NCI-H2196 treated with DMSO at 0.1 percent for 48 hours (cell line): ENCODE measurements around the gene HKDC1.
"Not testable (repeated sequence)": the region's sequence is repeated elsewhere in the genome, so short reads cannot be mapped to it uniquely, and the experiment has no call there.

ENCODE experiments used
- DNase-seq: peaks from one replicate; lab custom pipeline; 2025; ENCODE audit not compliant: unreplicated experiment; lab: John Stamatoyannopoulos, UW

Gene HKDC1, protein sequence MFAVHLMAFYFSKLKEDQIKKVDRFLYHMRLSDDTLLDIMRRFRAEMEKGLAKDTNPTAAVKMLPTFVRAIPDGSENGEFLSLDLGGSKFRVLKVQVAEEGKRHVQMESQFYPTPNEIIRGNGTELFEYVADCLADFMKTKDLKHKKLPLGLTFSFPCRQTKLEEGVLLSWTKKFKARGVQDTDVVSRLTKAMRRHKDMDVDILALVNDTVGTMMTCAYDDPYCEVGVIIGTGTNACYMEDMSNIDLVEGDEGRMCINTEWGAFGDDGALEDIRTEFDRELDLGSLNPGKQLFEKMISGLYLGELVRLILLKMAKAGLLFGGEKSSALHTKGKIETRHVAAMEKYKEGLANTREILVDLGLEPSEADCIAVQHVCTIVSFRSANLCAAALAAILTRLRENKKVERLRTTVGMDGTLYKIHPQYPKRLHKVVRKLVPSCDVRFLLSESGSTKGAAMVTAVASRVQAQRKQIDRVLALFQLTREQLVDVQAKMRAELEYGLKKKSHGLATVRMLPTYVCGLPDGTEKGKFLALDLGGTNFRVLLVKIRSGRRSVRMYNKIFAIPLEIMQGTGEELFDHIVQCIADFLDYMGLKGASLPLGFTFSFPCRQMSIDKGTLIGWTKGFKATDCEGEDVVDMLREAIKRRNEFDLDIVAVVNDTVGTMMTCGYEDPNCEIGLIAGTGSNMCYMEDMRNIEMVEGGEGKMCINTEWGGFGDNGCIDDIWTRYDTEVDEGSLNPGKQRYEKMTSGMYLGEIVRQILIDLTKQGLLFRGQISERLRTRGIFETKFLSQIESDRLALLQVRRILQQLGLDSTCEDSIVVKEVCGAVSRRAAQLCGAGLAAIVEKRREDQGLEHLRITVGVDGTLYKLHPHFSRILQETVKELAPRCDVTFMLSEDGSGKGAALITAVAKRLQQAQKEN

DNA sequence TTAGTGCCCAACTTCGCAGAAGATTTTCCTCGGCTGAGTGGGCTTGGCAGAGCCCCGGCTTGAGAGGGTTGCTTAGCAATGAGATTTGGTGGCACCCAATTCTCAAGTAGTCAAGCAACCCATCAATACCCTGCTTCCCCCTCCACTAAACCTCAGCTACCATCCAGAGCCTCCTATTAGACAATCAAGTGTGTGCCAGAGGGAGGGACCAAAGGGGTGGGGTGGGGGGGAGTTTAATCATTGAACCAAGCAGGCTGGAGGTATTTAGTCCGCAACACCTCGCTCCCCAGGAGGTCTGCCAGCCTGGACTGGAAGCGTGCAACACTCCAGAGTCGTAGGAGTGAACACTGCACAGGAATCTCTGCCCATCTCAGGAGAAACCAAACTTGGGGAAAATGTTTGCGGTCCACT lies at the start of gene HKDC1:
Gene HKDC1 (plus strand): TSS at position 292 of the 411 bp plus-strand sequence. CDS start 104 bp downstream, at position 396.
- no peak for DNase-seq

DNA sequence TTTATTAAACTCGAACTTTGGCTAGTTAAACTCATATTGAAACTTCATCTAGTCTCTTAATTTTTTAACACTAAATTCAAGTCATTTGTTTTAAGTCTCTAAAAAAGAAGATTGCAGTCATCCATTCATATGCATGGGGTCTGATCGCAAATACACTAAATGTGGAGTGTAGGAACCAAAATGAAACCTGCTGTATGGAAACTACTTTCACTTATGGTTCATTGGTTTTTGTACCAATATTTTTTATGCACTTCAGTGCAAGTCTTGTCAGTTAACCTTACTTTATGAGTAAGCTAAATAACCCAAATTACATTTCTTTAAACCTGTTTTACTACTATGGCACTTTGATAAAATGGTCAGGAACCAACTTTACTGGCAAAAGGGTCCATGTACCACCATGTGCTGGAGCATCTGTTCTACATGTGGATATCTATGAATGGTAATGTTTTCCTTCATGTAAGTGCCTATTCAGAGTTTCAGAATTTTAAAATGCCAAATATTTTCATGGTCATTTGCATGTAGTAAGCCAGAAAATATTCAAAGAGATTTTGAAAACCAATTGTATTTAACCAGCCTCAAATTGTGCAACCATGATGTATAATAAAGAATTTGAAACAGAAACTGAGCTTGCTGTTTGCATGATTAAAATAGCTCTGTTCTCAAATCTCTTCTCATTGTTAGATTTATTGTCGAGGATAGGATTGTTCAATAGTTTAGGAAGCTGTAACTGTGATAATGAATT lies 47.7 kb upstream of the HKDC1 start:
- no peak for DNase-seq

DNA sequence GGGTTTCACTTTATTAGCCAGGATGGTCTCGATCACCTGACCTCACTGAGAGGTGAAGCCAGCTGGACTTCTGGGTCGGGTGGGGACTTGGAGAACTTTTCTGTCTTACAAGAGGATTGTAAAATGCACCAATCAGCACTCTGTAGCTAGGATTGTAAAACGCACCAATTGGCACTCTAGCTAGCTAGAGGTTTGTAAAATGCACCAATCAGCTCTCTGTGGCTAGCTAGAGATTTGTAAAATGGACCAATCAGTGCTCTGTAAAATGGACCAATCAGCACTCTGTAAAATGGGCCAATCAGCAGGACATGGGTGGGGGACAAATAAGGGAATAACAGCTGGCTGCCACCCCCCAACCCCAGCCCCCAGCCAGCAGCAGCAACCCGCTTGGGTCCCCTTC lies 44.8 kb upstream of the HKDC1 start:
- DNase-seq, result not testable (repeated sequence)

DNA sequence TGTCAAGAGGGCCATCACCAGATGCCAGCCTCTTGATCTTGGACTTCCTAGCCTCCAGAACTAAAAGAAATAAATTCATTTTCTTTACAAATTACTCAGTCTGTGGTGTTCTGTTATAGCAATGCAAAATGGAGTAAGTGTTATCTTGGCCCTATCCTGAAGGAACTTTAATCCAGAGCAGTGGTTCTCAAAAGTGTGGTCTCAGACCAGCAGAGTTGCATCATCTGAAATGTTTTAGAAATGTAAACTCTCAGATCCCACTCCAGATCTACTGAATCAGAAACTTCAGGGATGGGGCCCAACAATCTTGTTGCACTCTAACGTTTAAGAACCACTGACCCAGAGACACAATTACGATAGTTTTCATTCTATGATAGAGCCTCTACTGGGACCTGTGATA lies 43.3 kb upstream of the HKDC1 start:
- no peak for DNase-seq

DNA sequence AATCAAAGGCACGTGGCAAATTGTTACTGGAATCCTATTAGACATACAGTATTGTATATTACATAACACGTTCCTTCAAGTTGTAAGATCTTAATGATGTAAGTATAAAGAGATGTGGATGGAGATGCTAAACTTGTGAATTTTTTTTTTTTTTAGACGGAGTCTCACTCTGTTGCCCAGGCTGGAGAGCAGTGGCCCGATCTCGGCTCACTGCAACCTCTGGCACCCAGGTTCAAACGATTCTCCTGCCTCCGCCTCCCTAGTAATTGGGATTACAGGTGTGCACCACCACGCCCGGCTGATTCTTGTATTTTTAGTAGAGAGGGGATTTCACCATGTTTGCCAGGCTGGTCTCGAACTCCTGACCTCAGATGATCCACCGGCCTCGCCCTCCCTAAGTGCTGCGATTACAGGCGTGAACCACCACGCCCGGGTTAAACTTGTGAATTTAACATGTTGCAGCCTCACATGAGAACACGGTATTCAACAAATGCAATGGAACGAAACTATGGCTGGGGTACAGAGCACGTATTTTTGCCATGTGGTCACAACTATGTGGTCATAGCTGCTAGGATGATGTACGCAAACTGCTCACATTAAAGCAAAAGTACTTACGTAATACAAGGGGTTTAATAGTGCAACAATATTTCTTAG lies 40.9 kb upstream of the HKDC1 start:
- peak; percentile 19 for DNase-seq

DNA sequence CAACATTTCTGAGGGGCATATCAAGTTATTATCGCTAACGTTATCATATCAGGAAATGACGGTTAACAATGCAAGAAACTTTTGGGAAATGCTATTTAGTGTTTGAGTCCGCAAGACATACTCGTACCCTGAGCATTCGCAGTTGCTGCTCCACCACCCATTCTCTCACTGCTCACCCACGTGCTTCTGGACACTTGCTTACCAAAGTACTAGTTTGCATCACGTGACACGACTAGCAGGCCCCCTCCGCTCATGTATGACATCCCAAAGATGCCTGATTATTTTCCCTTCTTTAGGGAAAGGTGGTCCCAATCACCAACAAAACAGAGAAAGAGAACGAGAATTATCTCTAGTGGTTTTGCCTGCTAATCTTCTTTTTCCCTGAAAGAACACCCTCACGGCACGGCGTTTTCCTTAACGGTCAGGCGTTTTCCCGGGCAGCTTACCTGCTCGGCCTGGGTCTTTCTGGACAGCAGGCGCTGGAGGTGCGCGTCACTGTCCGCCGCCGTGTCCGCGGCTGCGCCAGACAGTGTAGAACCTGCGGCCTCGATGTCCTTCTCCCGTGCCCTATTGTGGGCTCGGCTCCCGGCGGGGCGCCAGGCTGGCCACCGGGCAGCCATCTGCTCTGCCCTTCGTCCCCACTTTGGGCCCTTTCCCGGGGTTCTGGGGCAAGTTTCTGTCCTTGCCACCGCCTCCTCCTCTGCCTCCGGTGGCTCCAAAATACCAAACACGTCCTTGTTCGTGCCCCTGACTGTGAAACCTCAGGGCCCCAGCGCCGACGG lies 40.2 kb upstream of the HKDC1 start, which contains the start of gene SUPV3L1:
Gene SUPV3L1 (plus strand): TSS at position 492 of the 782 bp plus-strand sequence. CDS start 58 bp downstream, at position 550.
- peak; percentile 72 for DNase-seq

DNA sequence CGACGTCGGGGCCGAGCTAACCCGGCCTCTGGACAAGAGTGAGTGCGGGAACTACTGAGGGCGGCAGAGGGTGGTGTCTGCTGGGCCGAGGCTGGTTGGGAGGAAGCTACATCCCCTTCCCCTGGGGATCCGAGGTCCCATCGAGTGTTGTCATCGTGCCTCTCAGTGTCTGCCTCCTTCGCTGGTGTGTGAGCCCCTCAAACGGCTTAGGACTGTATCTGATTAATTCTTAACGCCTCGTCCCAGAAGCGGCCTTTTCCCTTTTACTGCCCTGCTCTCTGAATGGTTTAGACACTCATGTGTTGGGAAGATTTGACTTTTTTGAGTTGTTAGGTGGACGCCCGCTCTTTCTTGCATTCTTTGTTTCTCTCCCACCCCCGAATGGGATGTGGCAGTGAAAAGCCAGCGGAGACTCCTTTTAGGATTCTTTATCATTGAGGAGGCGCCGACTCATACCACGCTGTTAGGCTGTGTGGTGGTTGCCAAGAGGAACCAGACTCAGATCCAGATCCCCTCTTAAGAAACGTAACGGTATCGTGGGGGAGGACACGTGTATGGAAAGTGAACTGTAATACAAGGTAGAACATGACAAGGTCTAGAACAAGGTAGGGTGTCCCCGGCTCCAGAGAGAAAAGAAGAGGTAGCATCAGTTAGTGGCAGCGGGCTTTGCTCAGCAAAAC lies 39.5 kb upstream of the HKDC1 start:
- DNase-seq, result no peak

DNA sequence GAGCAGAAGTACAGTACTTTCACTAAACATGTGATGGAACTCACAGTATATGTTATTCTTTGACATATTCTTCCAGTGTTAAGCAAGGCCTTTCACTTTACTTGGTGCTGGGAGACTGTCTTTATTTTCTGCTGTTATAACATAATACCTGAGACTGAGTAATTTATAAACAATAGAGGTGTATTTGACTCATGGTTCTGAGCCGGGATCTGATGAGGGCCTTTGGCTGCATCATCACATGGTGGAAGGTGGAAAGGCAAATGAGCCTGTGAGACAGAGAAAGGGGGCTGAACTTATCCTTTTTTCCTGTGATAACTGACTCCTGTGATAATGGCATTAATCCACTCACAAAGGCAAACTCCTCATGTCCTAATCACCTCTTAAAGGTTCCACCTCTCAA lies 38.7 kb upstream of the HKDC1 start:
- no peak for DNase-seq

DNA sequence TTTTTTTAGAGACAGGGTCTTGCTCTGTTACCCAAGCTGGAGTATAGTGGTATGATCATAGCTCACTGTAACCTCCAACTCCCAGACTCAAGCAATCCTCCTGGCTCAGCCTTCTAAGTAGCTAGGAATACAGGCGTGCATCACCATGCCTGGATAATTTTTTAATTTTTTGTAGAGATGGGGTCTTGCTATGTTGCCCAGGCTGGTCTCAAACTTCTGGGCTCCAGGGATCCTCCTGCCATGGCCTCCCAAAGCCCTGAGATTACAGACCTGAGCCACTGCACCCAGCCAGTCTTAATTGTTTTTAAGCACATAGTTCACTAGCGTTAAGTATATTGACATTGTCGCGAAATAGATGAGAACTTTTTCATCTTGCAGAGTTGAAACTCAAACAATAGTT lies 38.1 kb upstream of the HKDC1 start:
- no peak for DNase-seq

DNA sequence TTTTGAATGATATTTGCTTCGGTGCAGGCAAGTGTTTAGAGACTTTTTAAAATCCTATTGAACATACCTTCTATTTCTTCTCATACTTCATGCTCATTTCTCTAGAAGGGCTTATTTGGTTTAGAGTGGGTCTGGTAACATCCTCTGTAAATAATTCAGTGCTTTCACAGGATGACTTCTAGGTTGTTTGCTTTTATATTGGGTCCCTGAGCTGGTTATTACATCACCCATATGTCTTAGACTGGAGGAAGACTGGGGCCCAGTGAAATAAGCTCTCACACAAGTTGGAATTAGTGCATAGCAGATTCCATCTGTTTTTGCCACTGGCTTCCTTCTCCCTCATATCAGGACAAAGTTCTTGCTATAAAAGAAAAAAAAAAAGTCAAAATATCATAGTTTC lies 33.6 kb upstream of the HKDC1 start:
- DNase-seq, result no peak

DNA sequence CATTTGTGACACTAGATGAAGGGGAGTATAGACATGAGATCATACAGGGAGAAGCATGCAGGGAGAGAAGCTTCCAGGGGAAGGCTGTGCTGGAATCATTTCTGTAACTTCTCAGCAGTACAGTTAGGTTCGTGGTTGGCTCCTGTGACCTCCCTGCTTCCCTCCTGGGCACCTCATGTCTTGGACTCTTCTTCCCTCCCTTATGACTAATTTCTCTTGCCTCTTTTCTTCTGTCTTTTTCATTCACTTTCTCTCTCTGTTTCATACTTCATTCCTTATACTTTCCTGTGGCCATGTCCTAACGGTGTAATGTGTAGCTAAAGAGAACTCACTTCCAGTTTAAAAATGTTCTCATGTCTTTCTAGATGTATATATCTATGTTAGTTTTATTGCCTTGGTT lies 19.1 kb upstream of the HKDC1 start:
- no peak for DNase-seq

DNA sequence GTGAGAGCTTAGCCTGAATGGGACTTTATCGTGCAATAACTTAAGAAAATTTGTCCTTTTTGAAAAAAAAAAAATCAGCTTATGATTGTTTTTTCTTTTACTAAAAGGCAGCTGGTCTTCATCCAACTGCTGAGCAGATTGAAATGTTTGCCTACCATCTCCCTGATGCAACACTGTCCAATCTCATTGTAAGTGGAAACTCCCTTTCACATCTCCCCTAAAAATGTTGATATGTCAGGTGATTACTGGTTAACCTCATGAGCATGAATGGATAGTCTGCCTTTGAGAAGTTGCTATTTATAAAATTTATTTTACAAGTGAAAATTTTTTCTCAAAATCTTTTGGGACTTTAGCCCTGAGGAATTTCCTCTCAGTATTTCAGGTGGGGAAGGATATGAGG lies 17.8 kb upstream of the HKDC1 start:
- DNase-seq, result no peak

DNA sequence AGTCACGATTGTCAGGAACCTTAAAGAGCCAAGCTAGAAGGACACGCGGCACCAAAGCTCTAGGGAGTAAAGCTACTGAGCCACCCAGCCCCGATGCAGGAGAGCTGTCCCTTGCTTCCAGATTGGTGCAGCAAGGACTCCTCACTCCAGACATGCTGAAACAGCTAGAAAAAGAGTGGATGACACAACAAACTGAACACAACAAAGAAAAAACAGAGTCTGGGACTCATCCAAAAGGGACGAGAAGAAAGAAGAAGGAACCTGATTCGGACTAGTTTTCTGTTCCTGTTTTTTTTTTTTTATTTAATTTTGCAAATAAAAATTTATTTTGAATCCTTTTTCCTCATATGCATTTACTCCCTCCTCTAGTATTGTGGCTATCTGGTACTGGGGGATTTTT lies 11.4 kb upstream of the HKDC1 start:
- no peak for DNase-seq

DNA sequence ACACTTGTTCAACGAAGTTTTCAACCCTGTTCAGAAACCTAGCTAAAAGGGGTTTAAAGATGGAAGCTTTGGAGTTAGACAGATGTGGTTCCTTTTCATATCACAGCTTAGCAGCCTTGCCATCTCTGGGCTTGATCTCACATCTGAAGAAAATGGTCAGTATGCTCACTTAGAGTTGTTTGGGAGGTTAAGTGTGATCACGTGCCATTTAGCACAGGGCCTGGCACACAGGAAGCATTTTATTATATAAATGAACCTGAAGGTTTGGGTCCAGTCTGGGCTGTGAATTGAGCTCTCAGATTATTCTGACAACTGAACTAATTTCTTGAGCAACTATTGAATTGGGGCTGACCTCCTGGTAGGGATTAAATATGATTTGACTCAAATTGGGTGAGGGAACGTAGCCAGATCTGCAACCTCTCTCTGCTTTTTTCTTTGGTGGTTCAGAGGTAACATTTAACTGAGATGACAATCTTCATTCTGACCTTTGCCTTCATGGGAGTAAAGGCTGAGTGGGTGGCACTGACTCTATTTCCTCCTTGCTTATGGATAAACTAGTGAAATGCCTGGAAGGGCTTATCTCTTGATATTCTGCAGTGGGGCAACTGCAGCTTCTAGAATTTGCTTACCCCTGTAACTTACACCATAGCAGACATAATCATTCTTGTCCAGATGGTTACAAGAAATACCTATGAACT lies 10.2 kb upstream of the HKDC1 start:
- no peak for DNase-seq

DNA sequence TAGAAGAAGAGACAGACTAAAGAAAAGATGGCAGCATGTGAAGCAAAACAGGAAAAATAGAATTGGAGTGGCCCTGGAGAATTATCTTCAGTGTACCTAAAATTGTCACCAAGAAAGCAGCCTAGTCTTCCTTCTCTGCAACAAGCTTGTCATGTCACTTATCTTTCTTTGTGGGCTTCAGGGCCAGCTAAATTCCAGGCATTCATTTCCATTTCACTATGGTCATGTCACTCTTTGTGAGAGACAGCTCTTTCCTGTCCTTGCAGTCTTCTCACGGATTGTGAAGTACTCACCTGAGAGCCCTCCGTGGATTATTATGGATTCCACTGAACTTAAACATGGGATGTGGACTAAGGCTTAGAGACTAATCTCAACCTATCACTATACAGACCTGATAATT lies 9.0 kb upstream of the HKDC1 start:
- DNase-seq, result no peak

DNA sequence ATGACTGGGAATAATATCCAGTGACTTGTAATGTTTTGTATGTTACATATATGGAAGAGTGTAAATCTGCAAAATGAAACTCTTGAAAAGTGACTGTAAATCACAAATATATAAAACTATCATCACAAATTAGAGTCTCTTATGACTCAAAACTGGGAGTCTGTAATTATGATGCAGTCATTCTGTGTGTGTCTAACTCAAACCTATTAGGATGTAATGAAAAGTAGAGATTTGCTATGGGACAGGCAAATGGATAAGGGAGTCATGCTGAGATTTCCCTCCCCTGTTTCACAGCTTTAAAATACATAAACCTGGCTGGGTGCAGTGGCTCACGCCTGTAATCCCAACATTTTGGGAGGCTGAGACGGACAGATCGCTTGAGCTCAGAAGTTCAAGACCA lies 8.6 kb upstream of the HKDC1 start:
- DNase-seq, result no peak

DNA sequence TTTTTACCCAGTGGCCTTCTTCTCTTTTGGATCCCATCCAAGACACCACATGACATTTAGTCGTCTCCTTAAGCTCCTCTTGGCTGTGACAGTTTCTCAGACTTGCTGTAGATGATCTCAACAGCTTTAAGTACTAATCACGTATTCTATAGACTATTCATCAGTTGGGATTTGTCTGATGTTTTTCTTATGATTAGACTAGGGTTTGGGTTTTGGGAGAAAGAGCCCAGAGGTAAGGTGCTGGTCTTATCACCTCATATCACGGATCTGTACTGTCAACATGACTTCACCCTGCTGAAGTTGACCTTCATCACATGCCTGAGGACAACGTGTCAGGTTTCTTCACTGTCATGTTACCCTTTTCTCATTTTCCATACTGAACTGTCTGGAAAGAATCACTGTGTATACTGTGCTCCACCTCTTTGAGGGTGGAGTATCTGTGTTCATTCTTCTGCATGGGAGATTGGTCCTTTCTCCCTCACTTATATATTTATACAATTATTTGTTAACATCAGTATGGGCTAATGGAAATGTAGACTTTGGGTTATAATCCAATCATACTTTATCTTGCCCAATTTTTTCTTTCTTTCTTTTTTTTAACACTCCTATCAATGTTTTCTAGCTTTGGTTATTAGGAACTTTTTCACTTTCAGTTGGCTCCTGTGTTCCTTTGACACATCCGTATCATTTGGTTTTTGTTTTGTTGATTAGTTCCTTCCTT lies 6.4 kb upstream of the HKDC1 start:
- DNase-seq, result no peak

DNA sequence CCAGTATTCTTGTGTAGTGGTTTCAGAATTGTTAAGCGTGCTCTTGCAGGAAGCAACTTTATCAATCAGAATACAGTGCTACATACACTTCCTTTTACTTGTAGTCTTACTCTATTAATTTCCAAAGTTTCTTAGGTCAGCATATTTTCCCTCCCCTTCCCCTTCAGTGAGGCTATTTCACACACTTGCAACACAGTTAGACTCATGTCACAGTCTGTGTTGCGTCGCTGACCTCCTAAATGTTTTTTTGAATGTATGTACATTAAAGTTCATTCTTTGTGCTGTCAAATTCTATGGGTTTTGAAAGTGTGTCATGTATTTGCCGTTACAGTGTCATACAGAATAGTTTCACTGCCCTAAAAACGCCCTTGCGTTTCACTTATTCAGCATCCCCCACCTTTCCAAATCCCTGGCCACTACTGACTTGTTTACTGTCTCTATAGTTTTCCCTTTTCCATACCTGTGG lies 5.4 kb upstream of the HKDC1 start:
- DNase-seq, result no peak
